HFFc6 (cell line): Measurements from ENCODE around the gene MYH6. TPM values are rescaled to one million over a fixed set of nuclear protein-coding genes. Genes with fewer than 3 reads are reported as not detected.

ENCODE experiments used
- DNase-seq: peaks from one replicate; pipeline ENCODE4 v3.0.0-alpha.2; 2018
- H3K27ac Mint-ChIP-seq: 2 replicates; pipeline ENCODE4 v1.8.0; 2020; ENCODE audit warnings: mild to moderate bottlenecking, mixed read lengths
- H3K27me3 Mint-ChIP-seq: 2 replicates; pipeline ENCODE4 v1.8.0; 2021; ENCODE audit warnings: mild to moderate bottlenecking, moderate library complexity, mixed read lengths; ENCODE audit not compliant: insufficient read depth
- H3K36me3 Mint-ChIP-seq: 2 replicates; pipeline ENCODE4 v1.8.0; 2021; ENCODE audit warnings: low read depth, mixed read lengths
- H3K4me1 Mint-ChIP-seq: 2 replicates; pipeline ENCODE4 v1.8.0; 2020; ENCODE audit warnings: low read depth, mixed read lengths
- H3K4me3 Mint-ChIP-seq: 2 replicates; pipeline ENCODE4 v1.8.0; 2020; ENCODE audit warnings: mild to moderate bottlenecking, moderate library complexity, mixed read lengths
- H3K9me3 Mint-ChIP-seq: 2 replicates; pipeline ENCODE4 v1.8.0; 2020; ENCODE audit warnings: mild to moderate bottlenecking, mixed read lengths
- total RNA-seq, 6 experiments: library from RNA; stranded (reverse); fragmentation: NEBNext Ultra II Directional; extraction: Animal tissue kit (Norgen Biotek cat#: 25700); gene quantifications; 2 replicates in 1 of 6; 3 replicates in 5 of 6; pipeline ENCODE4 v1.2.3, GENCODE V29; 2021
- TF ChIP-seq, protein P1 (sequence below): fragments of 200-600 bp; sonication (generic); IDR thresholded peaks from 2 replicates; pipeline ENCODE4 v1.5.0; 2021; ENCODE audit warnings: antibody characterized with exemption, mild to moderate bottlenecking

Gene MYH6
- total RNA-seq, 6 experiments from 2014 or later: not detected

GRCh38 chr14:23377573-23378563, 30.2 kb downstream of the MYH6 start:
- Mint-ChIP-seq H3K9me3 (no peaks in the 10 kb centered on the region), H3K4me1 (no peaks in the 10 kb centered on the region), H3K4me3 (no peak overlapping the region), H3K36me3 (no peaks in the 10 kb centered on the region), H3K27ac (no peak overlapping the region), H3K27me3 (peaks cover 37% of the 10 kb centered on the region)
- DNase-seq: no peak
- TF ChIP-seq, protein P1, sequence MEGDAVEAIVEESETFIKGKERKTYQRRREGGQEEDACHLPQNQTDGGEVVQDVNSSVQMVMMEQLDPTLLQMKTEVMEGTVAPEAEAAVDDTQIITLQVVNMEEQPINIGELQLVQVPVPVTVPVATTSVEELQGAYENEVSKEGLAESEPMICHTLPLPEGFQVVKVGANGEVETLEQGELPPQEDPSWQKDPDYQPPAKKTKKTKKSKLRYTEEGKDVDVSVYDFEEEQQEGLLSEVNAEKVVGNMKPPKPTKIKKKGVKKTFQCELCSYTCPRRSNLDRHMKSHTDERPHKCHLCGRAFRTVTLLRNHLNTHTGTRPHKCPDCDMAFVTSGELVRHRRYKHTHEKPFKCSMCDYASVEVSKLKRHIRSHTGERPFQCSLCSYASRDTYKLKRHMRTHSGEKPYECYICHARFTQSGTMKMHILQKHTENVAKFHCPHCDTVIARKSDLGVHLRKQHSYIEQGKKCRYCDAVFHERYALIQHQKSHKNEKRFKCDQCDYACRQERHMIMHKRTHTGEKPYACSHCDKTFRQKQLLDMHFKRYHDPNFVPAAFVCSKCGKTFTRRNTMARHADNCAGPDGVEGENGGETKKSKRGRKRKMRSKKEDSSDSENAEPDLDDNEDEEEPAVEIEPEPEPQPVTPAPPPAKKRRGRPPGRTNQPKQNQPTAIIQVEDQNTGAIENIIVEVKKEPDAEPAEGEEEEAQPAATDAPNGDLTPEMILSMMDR: no peak

DNA sequence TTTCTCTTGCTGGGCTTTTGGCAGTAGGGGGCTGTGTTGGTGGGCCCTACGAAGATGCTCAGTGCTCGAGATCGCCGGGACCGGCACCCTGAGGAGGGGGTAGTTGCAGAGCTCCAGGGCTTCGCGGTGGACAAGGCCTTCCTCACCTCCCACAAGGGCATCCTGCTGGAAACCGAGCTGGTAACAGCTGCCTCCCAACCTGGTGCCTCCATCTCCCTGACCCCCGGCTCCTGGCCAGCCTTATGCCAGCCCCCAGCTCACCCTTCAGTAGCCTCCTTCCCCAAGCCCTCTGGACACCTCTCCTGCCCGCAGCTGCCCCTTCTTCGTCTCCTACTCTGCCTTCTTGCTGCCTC, 30.9 kb downstream of the MYH6 start:
- no peaks in the 10 kb centered on the region for H3K4me1 Mint-ChIP-seq
- H3K9me3 Mint-ChIP-seq: no peaks in the 10 kb centered on the region
- H3K4me3 Mint-ChIP-seq: no peak overlapping the region
- no peaks in the 10 kb centered on the region for H3K36me3 Mint-ChIP-seq
- no peak overlapping the region for H3K27ac Mint-ChIP-seq
- TF ChIP-seq, protein P1: no peak
- DNase-seq: no peak
- H3K27me3 Mint-ChIP-seq: peaks cover 31% of the 10 kb centered on the region

DNA sequence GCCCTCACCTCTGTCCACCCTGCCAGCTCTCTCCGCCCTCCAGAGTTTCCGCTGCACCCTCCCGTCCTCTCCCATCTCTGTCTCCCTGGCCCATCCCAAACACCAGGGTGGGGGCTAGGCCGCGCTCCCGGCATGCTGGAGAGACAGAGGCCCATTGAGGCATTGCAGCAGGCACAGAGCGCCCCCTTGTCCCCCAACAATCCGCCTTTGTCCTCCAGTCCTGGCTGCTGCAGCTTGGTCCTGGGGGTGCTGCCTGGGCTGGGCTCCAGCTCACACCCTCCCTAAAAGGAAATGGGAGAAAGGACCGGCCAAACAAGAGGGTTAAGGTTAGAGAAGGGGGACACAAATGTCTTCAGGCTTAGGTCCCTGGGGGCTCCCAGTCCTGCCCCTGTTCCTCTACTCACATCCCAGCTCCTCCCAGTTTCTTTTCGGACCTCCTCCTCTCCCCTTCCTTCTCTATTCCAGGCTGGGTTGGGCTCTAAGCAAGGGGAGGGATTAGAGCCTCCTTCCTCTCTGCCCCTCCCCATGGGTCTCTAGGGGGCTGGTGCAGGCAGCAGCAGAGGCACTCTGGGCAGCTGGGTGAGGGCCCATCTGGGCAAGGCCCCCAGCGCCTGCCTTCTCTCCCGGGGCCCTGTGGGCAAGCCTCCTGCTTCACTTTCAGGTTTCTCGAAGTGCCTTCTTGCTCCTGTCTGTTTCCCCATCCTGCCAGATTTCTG, 31.4 kb downstream of the MYH6 start, which contains the start of gene CMTM5:
Gene CMTM5, plus strand, starts transcription at position 565 of the 716 bp plus-strand sequence. CDS start 206 bp downstream, outside the sequence.
- no peak within 1 kb of the TSS for H3K27ac Mint-ChIP-seq
- H3K9me3 Mint-ChIP-seq: no peaks in the 10 kb centered on the region
- H3K4me1 Mint-ChIP-seq: no peaks in the 10 kb centered on the region
- H3K36me3 Mint-ChIP-seq: no peaks in the 10 kb centered on the region
- no peak for DNase-seq
- peaks cover 34% of the 10 kb centered on the region for H3K27me3 Mint-ChIP-seq
- TF ChIP-seq, protein P1: no peak
- no peak within 1 kb of the TSS for H3K4me3 Mint-ChIP-seq

GRCh38 chr14:23375527-23376251, 32.4 kb downstream of the MYH6 start:
- TF ChIP-seq, protein P1: no peak
- Mint-ChIP-seq H3K36me3 (no peaks in the 10 kb centered on the region), H3K9me3 (no peaks in the 10 kb centered on the region), H3K27ac (no peak overlapping the region), H3K27me3 (peaks cover 37% of the 10 kb centered on the region), H3K4me3 (no peak overlapping the region), H3K4me1 (no peaks in the 10 kb centered on the region)
- no peak for DNase-seq

DNA sequence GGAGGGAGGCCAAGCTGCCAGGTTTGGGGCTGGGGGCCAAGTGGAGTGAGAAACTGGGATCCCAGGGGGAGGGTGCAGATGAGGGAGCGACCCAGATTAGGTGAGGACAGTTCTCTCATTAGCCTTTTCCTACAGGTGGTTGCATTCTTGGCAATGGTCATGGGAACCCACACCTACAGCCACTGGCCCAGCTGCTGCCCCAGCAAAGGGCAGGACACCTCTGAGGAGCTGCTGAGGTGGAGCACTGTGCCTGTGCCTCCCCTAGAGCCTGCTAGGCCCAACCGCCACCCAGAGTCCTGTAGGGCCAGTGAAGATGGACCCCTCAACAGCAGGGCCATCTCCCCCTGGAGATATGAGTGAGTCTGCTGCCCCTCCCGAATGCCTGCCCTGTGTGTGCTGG, 35.0 kb downstream of the MYH6 start:
- TF ChIP-seq, protein P1: no peak
- DNase-seq: no peak
- peaks cover 35% of the 10 kb centered on the region for H3K27me3 Mint-ChIP-seq
- no peaks in the 10 kb centered on the region for H3K9me3 Mint-ChIP-seq
- H3K36me3 Mint-ChIP-seq: no peaks in the 10 kb centered on the region
- no peaks in the 10 kb centered on the region for H3K4me1 Mint-ChIP-seq
- H3K4me3 Mint-ChIP-seq: no peak overlapping the region
- H3K27ac Mint-ChIP-seq: no peak overlapping the region
